ENCODE data around the gene ZDHHC19.
"Not testable (repeated sequence)": the region's sequence is repeated elsewhere in the genome, so short reads cannot be mapped to it uniquely, and the experiment has no call there.

ZDHHC19 gene

DNA sequence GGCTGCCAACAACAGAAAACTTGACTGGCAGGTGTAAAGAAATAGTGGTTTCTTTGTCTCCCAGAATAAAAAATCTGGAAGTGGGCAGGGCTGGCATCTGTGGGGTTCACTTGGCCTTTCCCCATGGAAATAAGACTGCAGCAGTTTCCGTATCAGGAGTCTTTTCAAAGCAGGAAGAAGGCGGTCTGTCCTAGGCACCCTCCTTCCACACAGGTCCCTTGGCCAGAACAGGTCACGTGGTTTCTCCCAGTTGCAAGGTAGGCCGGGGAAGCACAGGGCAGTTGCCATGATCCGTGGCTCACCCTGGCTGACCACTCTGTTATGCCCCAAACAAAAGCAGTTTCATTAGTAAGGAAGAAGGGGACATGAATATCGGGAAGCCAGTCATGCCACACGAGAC lies 45.4 kb downstream of the ZDHHC19 start:
- Histone ChIP-seq H3K27ac (ENCODE audit: poor library complexity, severe bottlenecking) (no peak overlapping the region), H3K4me1 (ENCODE audit: insufficient read depth, poor library complexity, severe bottlenecking) (no peaks in the 10 kb centered on the region), H3K9me3 (ENCODE audit: severe bottlenecking) (no peaks in the 10 kb centered on the region), H3K4me3 (ENCODE audit: severe bottlenecking) (no peak overlapping the region), H3K27me3 (ENCODE audit: insufficient read depth, poor library complexity, severe bottlenecking) (no peaks in the 10 kb centered on the region), H3K36me3 (ENCODE audit: low read depth) (no peaks in the 10 kb centered on the region)
- no peak; the same call in 2 of the 3 replicates for ATAC-seq (ENCODE audit: low read depth)
- DNase-seq (ENCODE audit: low spot score): no peak
- TF ChIP-seq, protein P1, sequence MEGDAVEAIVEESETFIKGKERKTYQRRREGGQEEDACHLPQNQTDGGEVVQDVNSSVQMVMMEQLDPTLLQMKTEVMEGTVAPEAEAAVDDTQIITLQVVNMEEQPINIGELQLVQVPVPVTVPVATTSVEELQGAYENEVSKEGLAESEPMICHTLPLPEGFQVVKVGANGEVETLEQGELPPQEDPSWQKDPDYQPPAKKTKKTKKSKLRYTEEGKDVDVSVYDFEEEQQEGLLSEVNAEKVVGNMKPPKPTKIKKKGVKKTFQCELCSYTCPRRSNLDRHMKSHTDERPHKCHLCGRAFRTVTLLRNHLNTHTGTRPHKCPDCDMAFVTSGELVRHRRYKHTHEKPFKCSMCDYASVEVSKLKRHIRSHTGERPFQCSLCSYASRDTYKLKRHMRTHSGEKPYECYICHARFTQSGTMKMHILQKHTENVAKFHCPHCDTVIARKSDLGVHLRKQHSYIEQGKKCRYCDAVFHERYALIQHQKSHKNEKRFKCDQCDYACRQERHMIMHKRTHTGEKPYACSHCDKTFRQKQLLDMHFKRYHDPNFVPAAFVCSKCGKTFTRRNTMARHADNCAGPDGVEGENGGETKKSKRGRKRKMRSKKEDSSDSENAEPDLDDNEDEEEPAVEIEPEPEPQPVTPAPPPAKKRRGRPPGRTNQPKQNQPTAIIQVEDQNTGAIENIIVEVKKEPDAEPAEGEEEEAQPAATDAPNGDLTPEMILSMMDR (IDR thresholded peaks at IDR 0.05; ENCODE audit: poor library complexity, severe bottlenecking): no peak

DNA sequence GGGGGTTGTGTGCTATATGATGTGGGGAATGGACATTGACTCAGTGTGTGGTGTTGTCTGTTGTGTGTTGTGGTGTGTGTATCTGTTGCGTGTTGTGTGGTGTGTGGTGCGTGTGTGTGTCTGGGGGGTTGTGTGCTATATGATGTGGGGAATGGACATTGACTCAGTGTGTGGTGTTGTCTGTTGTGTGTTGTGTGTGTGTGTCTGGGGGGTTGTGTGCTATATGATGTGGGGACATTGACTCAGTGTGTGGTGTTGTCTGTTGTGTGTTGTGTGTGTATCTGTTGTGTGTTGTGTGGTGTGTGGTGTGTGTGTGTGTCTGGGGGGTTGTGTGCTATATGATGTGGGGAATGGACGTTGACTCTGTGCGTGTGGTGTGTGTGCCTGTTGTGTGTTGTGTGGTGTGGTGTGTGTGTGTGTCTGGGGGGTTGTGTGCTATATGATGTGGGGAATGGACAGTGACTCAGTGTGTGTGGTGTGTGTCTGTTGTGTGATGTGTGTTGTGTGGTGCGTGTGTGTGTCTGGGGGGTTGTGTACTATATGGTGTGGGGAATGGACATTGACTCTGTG lies 46.1 kb downstream of the ZDHHC19 start:
- H3K36me3 ChIP-seq (ENCODE audit: low read depth); DNase-seq (ENCODE audit: low spot score); H3K9me3 ChIP-seq (ENCODE audit: severe bottlenecking); H3K27ac ChIP-seq (ENCODE audit: poor library complexity, severe bottlenecking); H3K27me3 ChIP-seq (ENCODE audit: insufficient read depth, poor library complexity, severe bottlenecking); H3K4me3 ChIP-seq (ENCODE audit: severe bottlenecking); ATAC-seq (ENCODE audit: low read depth); H3K4me1 ChIP-seq (ENCODE audit: insufficient read depth, poor library complexity, severe bottlenecking): not testable (repeated sequence)

DNA sequence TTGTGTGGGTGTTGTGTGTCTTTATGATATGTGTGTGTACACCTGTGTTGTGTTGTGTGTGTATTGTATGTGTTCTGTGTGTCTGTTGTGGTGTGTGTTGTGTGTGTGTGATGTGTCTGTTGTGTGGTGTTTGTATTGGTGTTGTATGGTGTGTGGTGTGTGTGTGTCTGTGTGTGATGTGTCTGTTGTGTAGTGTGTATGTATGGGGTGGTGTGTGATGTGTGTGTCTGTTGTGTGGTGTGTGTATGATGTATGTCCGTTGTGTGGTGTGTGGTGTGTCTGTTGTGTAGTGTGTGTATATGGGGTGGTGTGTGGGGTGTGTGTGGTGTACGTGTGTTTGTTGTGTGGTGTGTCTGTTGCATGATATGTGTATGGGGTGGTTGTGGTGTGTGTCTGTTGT lies 46.6 kb downstream of the ZDHHC19 start:
- H3K27ac ChIP-seq (ENCODE audit: poor library complexity, severe bottlenecking): no peak overlapping the region
- no peaks in the 10 kb centered on the region for H3K36me3 ChIP-seq (ENCODE audit: low read depth)
- no peak overlapping the region for H3K4me3 ChIP-seq (ENCODE audit: severe bottlenecking)
- DNase-seq (ENCODE audit: low spot score): no peak
- peaks cover 8% of the 10 kb centered on the region for H3K4me1 ChIP-seq (ENCODE audit: insufficient read depth, poor library complexity, severe bottlenecking)
- TF ChIP-seq, protein P1 (IDR thresholded peaks at IDR 0.05; ENCODE audit: poor library complexity, severe bottlenecking): no peak
- H3K9me3 ChIP-seq (ENCODE audit: severe bottlenecking): no peaks in the 10 kb centered on the region
- no peaks in the 10 kb centered on the region for H3K27me3 ChIP-seq (ENCODE audit: insufficient read depth, poor library complexity, severe bottlenecking)
- no peak for ATAC-seq (ENCODE audit: low read depth)

DNA sequence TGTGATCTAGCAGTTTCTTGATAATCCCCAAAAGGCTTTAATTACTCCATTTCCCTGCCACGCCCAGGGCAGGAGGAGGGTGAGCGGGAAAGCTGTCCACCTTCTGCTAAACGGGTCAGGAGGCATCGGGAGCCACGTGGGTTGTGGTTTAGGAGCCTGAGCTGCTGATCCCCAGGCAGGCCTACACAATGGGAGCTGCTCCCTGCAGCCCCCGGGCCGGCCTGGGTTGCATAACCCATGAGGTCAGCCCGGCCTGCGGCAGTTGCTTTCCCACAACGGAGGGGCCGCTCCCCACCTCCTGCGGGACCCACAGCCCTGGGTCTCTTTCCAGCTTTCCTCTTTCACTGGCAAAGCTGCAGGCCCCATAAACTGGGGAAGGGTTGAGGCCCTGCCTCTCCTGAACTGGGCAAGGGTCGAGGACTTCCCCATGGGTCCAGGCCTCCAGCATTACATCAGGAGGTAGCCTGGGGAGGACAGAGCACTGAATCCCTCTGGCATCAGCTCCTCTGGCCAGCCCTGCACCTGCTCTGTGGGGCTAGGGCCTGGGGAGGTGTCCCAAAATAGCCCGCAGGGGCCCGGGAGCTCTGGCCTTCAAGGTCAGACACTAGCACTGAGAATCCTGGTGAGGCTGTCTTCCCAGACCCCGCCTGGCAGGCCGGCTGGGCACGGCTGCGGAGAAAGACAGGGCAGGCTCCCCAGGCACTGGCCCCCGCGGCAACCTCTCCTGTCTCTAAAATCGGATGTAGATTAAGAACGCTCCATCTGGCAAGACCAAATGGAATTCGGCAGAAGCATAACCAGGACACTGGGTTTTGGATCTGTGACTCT lies 47.3 kb downstream of the ZDHHC19 start:
- no peaks in the 10 kb centered on the region for H3K9me3 ChIP-seq (ENCODE audit: severe bottlenecking)
- no peaks in the 10 kb centered on the region for H3K27me3 ChIP-seq (ENCODE audit: insufficient read depth, poor library complexity, severe bottlenecking)
- no peak for DNase-seq (ENCODE audit: low spot score)
- peaks cover 8% of the 10 kb centered on the region for H3K4me1 ChIP-seq (ENCODE audit: insufficient read depth, poor library complexity, severe bottlenecking)
- TF ChIP-seq, protein P1 (IDR thresholded peaks at IDR 0.05; ENCODE audit: poor library complexity, severe bottlenecking): no peak
- H3K36me3 ChIP-seq (ENCODE audit: low read depth): no peaks in the 10 kb centered on the region
- ATAC-seq (ENCODE audit: low read depth): no peak; the same call in 2 of the 3 replicates
- no peak overlapping the region for H3K4me3 ChIP-seq (ENCODE audit: severe bottlenecking)
- H3K27ac ChIP-seq (ENCODE audit: poor library complexity, severe bottlenecking): no peak overlapping the region

DNA sequence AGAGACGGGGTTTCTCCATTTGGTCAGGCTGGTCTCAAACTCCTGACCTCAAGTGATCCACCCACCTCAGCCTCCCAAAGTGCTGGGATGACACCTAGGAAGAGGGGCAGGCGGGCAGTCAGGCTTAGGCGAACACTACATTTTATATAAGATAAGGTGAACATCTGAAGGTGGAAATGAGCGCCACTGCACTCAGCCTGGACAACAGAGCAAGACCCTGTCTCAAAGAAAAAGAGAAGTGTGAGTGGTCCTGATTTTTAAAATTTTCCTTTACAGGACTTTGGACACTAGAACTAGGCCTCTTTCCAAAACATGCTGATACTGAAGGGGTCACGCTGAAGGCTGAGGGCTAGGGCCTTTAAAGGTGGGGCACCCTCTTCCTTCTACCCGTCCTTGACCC lies 48.0 kb downstream of the ZDHHC19 start:
- Histone ChIP-seq H3K4me3 (ENCODE audit: severe bottlenecking) (no peak overlapping the region), H3K27ac (ENCODE audit: poor library complexity, severe bottlenecking) (no peak overlapping the region), H3K4me1 (ENCODE audit: insufficient read depth, poor library complexity, severe bottlenecking) (peaks cover 8% of the 10 kb centered on the region), H3K36me3 (ENCODE audit: low read depth) (no peaks in the 10 kb centered on the region), H3K27me3 (ENCODE audit: insufficient read depth, poor library complexity, severe bottlenecking) (no peaks in the 10 kb centered on the region), H3K9me3 (ENCODE audit: severe bottlenecking) (no peaks in the 10 kb centered on the region)
- ATAC-seq (ENCODE audit: low read depth) (no peak), DNase-seq (ENCODE audit: low spot score) (no peak)
- TF ChIP-seq, protein P1 (IDR thresholded peaks at IDR 0.05; ENCODE audit: poor library complexity, severe bottlenecking): no peak

All from RWPE2 (cell line).